Common myeloid progenitor, CD34-positive (primary cell): ENCODE data around the gene SCNN1A.

Experiments used
- CTCF ChIA-PET: fragments of 350-600 bp; sonication (Branson Sonifier 250); formaldehyde crosslinking; loops from one replicate; lab custom pipeline; 2021; ENCODE audit warnings: antibody characterized with exemption; lab: Charles Lee
- POLR2A ChIA-PET: fragments of 350-600 bp; sonication (Branson Sonifier 250); formaldehyde crosslinking; loops from one replicate; lab custom pipeline; 2021; ENCODE audit warnings: antibody characterized with exemption; lab: Charles Lee
- DNase-seq, 3 donors: peaks; one replicate each; pipeline versions ENCODE4 v3.0.0 to v3.0.0-alpha.2; 2013
- H3K27ac ChIP-seq, 2 experiments: 1 replicate in 1 of 2; 2 replicates in 1 of 2; pipeline ENCODE4 v1.7.0; 2013; ENCODE audit warnings: inconsistent platforms in 2 of 2, low read length in 2 of 2, mild to moderate bottlenecking in 2 of 2, low read depth in 1 of 2, moderate library complexity in 1 of 2; ENCODE audit not compliant: severe bottlenecking in 2 of 2, insufficient read depth in 1 of 2, poor library complexity in 1 of 2
- H3K27me3 ChIP-seq, 5 experiments: replicated peaks in 2 of 5; 1 replicate in 3 of 5; 2 replicates in 2 of 5; pipeline versions ENCODE4 v1.6.1 to v1.7.0; 2013; ENCODE audit warnings: low read length in 4 of 5, mild to moderate bottlenecking in 2 of 5, moderate library complexity in 2 of 5, inconsistent platforms in 1 of 5; ENCODE audit not compliant: insufficient read depth in 5 of 5, control insufficient read depth in 4 of 5
- H3K36me3 ChIP-seq, 4 experiments: 1 replicate in 2 of 4; 2 replicates in 2 of 4; pipeline versions ENCODE4 v1.6.1 to v1.7.0; 2013; ENCODE audit warnings: low read length in 3 of 4, control low read depth in 1 of 4, mild to moderate bottlenecking in 1 of 4; ENCODE audit not compliant: control insufficient read depth in 4 of 4, insufficient read depth in 4 of 4
- H3K4me1 ChIP-seq, 4 experiments: 1 replicate in 3 of 4; 2 replicates in 1 of 4; pipeline versions ENCODE4 v1.6.1 to v1.7.1; 2013; ENCODE audit warnings: low read length in 3 of 4, mild to moderate bottlenecking in 3 of 4, control low read depth in 1 of 4, inconsistent platforms in 1 of 4, moderate library complexity in 1 of 4; ENCODE audit not compliant: control insufficient read depth in 4 of 4, insufficient read depth in 4 of 4; ENCODE audit errors: control extremely low read depth in 1 of 4
- H3K4me3 ChIP-seq, 7 experiments: 1 replicate in 4 of 7; 2 replicates in 3 of 7; pipeline versions ENCODE4 v1.5.1 to v1.7.0; 2013; ENCODE audit warnings: mild to moderate bottlenecking in 7 of 7, low read length in 6 of 7, moderate library complexity in 6 of 7, inconsistent platforms in 2 of 7, low read depth in 2 of 7, control low read depth in 1 of 7; ENCODE audit not compliant: insufficient read depth in 4 of 7, control insufficient read depth in 1 of 7; ENCODE audit errors: extremely low read depth in 1 of 7
- H3K9me3 ChIP-seq, 5 experiments: 1 replicate in 4 of 5; 2 replicates in 1 of 5; pipeline versions ENCODE4 v1.6.1 to v1.7.1; 2013; ENCODE audit warnings: low read length in 4 of 5, mild to moderate bottlenecking in 2 of 5, inconsistent platforms in 1 of 5, low read depth in 1 of 5, moderate library complexity in 1 of 5; ENCODE audit not compliant: control insufficient read depth in 4 of 5, insufficient read depth in 2 of 5; ENCODE audit errors: control extremely low read depth in 1 of 5
- WGBS: methylation state at CpG from one replicate; pipeline ENCODE4 v1.1.5; 2013; ENCODE audit not compliant: insufficient coverage; 5-methylcytosine and 5-hydroxymethylcytosine counted together

Gene SCNN1A

DNA sequence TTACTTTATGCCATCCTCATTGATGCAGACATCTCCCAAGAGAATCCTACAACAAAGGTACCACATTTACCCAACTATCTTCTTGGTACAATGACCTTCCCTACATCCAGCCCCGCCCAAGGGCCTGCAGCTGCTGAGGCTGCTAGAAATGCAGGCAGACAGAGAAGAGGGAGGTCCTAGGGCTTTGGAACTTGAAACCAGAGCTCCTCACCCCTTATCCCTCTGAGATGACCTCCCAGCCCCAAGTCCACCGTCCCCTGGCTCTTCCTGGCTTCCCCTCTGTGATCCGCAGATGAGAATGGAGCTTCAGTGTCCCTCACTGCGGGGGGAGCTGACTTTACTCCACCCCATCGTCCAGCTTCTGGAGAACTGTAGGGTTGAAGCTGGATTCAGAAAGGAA, 31.8 kb downstream of the SCNN1A start:
- DNase-seq = no peak
- POLR2A ChIA-PET = interaction anchor here (0.5 kb wide), 1 partner anchor 8 kb away, joined by 4 read pairs; no protein-coding TSS in a partner anchor
- CTCF ChIA-PET = interaction anchor here (0.8 to 12.2 kb wide), 8 partner anchors 8 to 127 kb away, joined by 3 to 73 read pairs (median 4); partner anchors contain the start of genes SCNN1A and VAMP1
- peaks cover 28 to 81% (median 74%) of the 10 kb centered on the region in 4 experiments for H3K4me1 ChIP-seq
- H3K27ac ChIP-seq = peak overlapping the region in 1 of 2 experiments; percentile 96
- H3K36me3 ChIP-seq = peaks cover 0 to 15% (median 2%) of the 10 kb centered on the region in 4 experiments
- H3K4me3 ChIP-seq = no peak overlapping the region
- H3K27me3 ChIP-seq = no peaks in the 10 kb centered on the region
- 81% methylated on average over 3 of the region's 5 CpGs for WGBS
- H3K9me3 ChIP-seq = no peaks in the 10 kb centered on the region

DNA sequence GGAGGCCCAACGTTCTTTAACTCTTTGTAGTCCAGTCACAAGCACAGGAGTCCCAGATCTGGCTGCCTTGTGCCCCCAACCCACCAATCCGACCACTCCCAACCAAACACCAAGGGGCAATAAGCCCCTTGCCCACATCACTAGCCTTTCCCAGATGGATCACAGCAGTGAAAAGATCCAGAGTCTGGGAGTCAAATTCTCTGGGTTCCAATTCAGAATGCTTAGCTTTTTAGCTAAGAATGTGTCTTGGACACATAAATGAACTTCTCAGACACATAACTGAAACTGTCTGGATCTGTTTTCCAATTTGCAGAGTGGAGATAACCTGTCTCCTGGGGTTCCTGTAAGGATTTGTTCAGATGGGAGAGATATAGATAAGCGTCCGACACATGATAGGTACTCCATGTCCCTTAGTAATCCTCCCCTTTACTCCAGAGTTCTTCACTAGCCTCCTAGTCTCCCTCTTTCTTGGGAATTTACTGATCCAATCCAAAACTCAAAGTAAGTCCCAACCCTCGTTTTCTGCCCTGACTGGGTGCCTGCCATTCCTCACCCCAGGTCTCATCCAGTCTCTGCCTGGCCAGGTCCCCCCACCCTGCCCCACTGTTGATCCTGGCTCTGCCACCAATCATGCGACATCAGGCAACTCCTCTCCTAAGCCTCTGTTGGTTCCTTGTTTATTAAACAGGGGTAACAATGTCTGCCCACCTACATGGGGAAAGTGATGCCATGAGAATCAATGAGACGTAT, 33.0 kb downstream of the SCNN1A start:
- POLR2A ChIA-PET = interaction anchor here (0.6 to 1.0 kb wide), 2 partner anchors 21 to 123 kb away, joined by 3 to 5 read pairs; no protein-coding TSS in a partner anchor
- no peak for DNase-seq
- Histone ChIP-seq H3K27me3 (no peaks in the 10 kb centered on the region), H3K27ac (peak overlapping the region; percentile 93 to 96), H3K36me3 (peaks cover 0 to 21% (median 2%) of the 10 kb centered on the region in 4 experiments), H3K9me3 (no peaks in the 10 kb centered on the region), H3K4me1 (peaks cover 28 to 81% (median 73%) of the 10 kb centered on the region in 4 experiments), H3K4me3 (peak overlapping the region; percentile 75 to 99 (median 97))
- WGBS = 28% methylated on average over 5 of the region's 7 CpGs
- CTCF ChIA-PET = interaction anchor here (1.1 to 12.2 kb wide), 7 partner anchors 8 to 30 kb away, joined by 3 to 73 read pairs (median 4); partner anchors contain the start of gene SCNN1A

DNA sequence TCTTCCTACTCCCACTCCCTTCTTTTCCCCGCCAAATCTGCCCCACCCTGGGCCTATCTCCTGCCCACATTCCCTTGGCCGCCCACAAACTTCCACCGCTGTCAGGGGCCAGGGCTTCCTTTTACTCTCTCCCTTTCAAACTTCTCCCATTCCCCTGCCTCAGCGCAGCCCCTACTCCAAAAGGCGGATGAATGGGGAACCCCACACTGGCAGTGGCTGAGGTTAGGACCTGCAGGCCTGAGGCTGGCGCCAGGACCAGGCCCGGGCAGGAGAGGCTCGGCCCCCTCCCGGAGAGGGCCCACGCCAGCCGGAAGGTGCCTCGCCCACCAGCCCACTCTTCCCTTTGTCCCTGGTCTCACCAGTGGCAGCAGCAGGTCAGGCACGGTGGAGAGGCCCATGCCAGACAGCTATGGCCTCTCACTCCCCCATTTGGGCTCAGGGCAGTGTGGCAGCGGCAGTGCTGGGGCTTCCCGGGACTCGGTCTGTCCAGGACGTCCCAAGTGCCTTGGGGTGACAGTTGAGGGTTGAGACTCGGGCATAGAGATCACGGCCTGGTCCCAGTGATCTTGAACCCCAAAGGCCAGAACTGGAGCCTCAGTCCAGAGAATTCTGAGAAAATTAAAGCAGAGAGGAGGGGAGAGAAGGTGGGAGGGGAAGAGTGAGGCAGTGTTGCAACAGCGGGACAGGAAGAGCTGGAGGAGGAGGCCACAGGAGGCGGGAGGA, 33.8 kb downstream of the SCNN1A start, which contains the start of gene TNFRSF1A:
Gene TNFRSF1A (minus strand): TSS at position 660 of the 723 bp plus-strand sequence. CDS start 262 bp downstream, at position 398.
- Histone ChIP-seq H3K36me3 (peaks cover 0 to 21% (median 2%) of the 10 kb centered on the region in 4 experiments), H3K4me3 (peak within 1 kb of the TSS; percentile 75 to 99 (median 97)), H3K27me3 (no peaks in the 10 kb centered on the region), H3K9me3 (no peaks in the 10 kb centered on the region), H3K27ac (peak within 1 kb of the TSS; percentile 93 to 96), H3K4me1 (peaks cover 28 to 81% (median 74%) of the 10 kb centered on the region in 4 experiments)
- ChIA-PET POLR2A (interaction anchor here (0.6 to 1.3 kb wide), 3 partner anchors 21 to 123 kb away, joined by 3 to 5 read pairs (median 3); no protein-coding TSS in a partner anchor), CTCF (interaction anchor here (0.5 to 12.2 kb wide), 6 partner anchors 9 to 312 kb away, joined by 3 to 73 read pairs (median 4); partner anchors contain the start of gene SCNN1A)
- DNase-seq = peak; percentile 59 to 83 (median 76)
- WGBS = 1% methylated on average over 21 of the region's 21 CpGs

DNA sequence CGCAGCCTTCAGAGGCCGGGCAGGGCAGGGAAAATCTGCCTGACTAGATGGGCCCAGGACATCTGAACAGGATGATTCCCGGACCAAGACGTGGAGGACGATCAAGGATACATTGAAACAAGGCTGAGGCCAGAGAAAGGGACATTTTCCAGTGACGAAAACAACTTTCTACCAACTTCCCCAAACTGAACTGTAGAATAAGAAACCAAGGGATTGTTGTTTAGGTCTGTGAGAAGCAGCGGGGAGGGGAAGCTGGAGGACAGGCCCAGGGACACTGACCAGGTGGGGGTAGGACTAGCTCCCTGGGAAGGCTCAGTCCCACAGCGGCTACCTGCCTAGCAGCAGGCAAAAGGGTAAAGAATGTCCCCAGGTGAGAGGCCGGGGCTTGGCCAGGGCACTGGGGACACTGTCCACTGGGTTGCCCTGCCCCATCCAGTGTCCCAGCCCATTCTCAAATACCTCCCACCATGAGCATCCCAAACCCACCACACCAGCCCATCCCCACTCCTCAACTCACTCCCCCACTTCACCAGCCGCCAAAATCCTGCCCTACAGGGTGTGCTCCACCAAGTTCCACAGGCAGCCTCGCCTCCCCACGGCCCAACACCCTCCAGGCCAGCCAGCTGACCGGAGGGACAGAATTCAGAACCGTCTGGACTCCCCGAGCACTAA, 34.5 kb downstream of the SCNN1A start:
- H3K4me3 ChIP-seq = peak overlapping the region; percentile 75 to 99 (median 97)
- no peaks in the 10 kb centered on the region for H3K27me3 ChIP-seq
- POLR2A ChIA-PET = interaction anchor here (1.3 kb wide), 1 partner anchor 26 kb away, joined by 3 read pairs; no protein-coding TSS in a partner anchor
- peaks cover 0 to 21% (median 2%) of the 10 kb centered on the region in 4 experiments for H3K36me3 ChIP-seq
- H3K4me1 ChIP-seq = peaks cover 31 to 82% (median 74%) of the 10 kb centered on the region in 4 experiments
- H3K9me3 ChIP-seq = no peaks in the 10 kb centered on the region
- DNase-seq = peak in 1 of 3 donors; percentile 49
- peak overlapping the region; percentile 93 to 96 for H3K27ac ChIP-seq
- CTCF ChIA-PET = interaction anchor here (0.5 to 12.2 kb wide), 7 partner anchors 15 to 312 kb away, joined by 3 to 73 read pairs (median 6); partner anchors contain the start of gene SCNN1A
- 0% methylated on average over 10 of the region's 15 CpGs for WGBS

DNA sequence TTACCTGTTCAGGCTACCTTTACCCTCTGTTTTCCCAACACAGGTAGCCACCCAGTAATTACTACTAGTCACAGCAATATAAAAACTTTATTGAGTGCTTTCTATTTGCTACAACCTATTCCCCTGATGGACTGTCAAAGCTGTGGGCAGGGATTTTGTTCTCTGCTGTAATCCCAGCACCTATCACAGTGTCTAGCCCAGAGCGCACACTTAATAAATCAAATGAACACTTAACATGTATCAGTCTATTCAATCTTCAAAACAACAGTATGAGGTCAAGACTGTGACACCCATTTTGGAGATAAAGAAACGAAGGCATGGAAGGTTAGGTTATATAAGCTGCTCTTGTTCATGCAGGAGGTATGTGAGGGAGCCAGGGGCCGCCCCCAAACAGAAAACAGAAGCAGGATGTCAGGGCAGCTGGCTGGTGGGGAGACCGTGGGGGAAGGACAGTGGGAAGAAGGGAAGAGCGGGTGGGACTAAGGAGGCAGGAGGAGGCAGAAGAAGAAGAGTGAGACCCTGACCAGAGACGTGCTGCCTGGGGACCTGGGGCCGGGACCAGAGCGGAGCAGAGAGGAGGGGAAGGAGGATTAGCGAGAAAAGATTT, 35.2 kb downstream of the SCNN1A start:
- H3K27ac ChIP-seq = peak overlapping the region; percentile 93 to 96
- peaks cover 0 to 24% (median 3%) of the 10 kb centered on the region in 4 experiments for H3K36me3 ChIP-seq
- no peak for DNase-seq
- no peaks in the 10 kb centered on the region for H3K27me3 ChIP-seq
- WGBS = 0% methylated on average over 8 of the region's 9 CpGs
- H3K9me3 ChIP-seq = no peaks in the 10 kb centered on the region
- H3K4me3 ChIP-seq = peak overlapping the region; percentile 75 to 99 (median 97)
- CTCF ChIA-PET = interaction anchor here (1.2 to 12.2 kb wide), 9 partner anchors 8 to 125 kb away, joined by 3 to 73 read pairs (median 7); partner anchors contain the start of gene SCNN1A
- H3K4me1 ChIP-seq = peaks cover 31 to 82% (median 74%) of the 10 kb centered on the region in 4 experiments
- POLR2A ChIA-PET = interaction anchor here (1.3 kb wide), 1 partner anchor 27 kb away, joined by 3 read pairs; no protein-coding TSS in a partner anchor
